Measurements from ENCODE around the gene SHISA9. TPM values are rescaled to one million over a fixed set of nuclear protein-coding genes. Genes with fewer than 3 reads are reported as not detected.

The SHISA9 gene
- total RNA-seq, 1 donor from 2014 or later, result 3.0 TPM

- H3K27ac Mint-ChIP-seq, result no peak overlapping the region
- H3K27me3 Mint-ChIP-seq, result peaks cover 8% of the 10 kb centered on the region
- H3K4me1 Mint-ChIP-seq (ENCODE audit: low read depth), result no peaks in the 10 kb centered on the region
- H3K36me3 Mint-ChIP-seq (ENCODE audit: insufficient read depth), result no peaks in the 10 kb centered on the region
- TF ChIP-seq, protein P1, sequence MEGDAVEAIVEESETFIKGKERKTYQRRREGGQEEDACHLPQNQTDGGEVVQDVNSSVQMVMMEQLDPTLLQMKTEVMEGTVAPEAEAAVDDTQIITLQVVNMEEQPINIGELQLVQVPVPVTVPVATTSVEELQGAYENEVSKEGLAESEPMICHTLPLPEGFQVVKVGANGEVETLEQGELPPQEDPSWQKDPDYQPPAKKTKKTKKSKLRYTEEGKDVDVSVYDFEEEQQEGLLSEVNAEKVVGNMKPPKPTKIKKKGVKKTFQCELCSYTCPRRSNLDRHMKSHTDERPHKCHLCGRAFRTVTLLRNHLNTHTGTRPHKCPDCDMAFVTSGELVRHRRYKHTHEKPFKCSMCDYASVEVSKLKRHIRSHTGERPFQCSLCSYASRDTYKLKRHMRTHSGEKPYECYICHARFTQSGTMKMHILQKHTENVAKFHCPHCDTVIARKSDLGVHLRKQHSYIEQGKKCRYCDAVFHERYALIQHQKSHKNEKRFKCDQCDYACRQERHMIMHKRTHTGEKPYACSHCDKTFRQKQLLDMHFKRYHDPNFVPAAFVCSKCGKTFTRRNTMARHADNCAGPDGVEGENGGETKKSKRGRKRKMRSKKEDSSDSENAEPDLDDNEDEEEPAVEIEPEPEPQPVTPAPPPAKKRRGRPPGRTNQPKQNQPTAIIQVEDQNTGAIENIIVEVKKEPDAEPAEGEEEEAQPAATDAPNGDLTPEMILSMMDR (IDR thresholded peaks at IDR 0.05; ENCODE audit: unreplicated experiment), result no peak
- H3K4me3 Mint-ChIP-seq (ENCODE audit: low read depth), result no peak overlapping the region
- DNase-seq (ENCODE audit: low spot score, unreplicated experiment), result no peak
- H3K9me3 Mint-ChIP-seq (ENCODE audit: low read depth), result no peaks in the 10 kb centered on the region
Measured at GRCh38 chr16:12881740-12882139, 19.7 kb upstream of the SHISA9 start.

DNA sequence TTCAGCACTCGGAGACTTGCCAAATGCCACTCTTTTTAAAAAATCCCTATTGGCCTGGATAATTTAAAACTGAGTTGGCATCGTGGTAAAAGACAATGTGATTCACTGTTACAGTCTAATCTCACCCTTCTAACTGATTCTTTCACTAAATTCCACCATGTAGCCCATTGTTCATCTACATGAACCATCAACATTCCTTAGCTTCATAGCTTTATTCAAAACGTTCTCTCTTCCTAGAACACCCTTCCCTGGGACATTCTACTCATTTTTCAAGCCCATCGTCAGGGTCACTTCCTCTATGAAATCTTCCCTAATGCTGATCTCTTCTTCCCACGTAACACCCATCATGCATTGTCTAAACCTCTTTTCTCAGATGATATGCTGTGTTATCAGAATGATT is 15.7 kb upstream of the SHISA9 start:
- H3K9me3 Mint-ChIP-seq (ENCODE audit: low read depth), result no peaks in the 10 kb centered on the region
- TF ChIP-seq, protein P1 (IDR thresholded peaks at IDR 0.05; ENCODE audit: unreplicated experiment), result no peak
- H3K36me3 Mint-ChIP-seq (ENCODE audit: insufficient read depth), result no peaks in the 10 kb centered on the region
- no peak overlapping the region for H3K4me3 Mint-ChIP-seq (ENCODE audit: low read depth)
- H3K27me3 Mint-ChIP-seq, result no peaks in the 10 kb centered on the region
- H3K27ac Mint-ChIP-seq, result no peak overlapping the region
- no peaks in the 10 kb centered on the region for H3K4me1 Mint-ChIP-seq (ENCODE audit: low read depth)
- DNase-seq (ENCODE audit: low spot score, unreplicated experiment), result no peak

DNA sequence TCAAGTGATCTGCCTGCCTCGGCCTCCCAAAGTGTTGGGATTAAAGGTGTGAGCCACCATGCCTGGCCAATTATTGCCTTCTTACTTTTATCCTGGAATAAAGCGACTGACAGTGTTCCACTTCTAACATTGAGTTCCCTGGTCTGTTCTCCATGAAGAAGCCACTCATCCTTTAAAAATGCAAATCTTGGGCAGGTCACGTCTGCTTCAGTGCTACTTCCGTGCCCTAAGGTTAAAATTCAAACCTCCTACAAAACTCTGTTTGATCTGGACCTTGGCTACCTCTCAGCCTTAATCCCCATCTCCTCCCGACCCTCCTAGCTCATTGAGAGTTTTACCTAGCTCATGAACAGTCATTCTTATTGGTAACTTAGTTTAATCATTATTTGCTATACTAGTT is 9.6 kb upstream of the SHISA9 start:
- Mint-ChIP-seq H3K4me1 (ENCODE audit: low read depth) (no peaks in the 10 kb centered on the region), H3K36me3 (ENCODE audit: insufficient read depth) (no peaks in the 10 kb centered on the region), H3K27ac (no peak overlapping the region), H3K9me3 (ENCODE audit: low read depth) (no peaks in the 10 kb centered on the region), H3K4me3 (ENCODE audit: low read depth) (no peak overlapping the region), H3K27me3 (peaks cover 23% of the 10 kb centered on the region)
- TF ChIP-seq, protein P1 (IDR thresholded peaks at IDR 0.05; ENCODE audit: unreplicated experiment), result no peak
- no peak for DNase-seq (ENCODE audit: low spot score, unreplicated experiment)

DNA sequence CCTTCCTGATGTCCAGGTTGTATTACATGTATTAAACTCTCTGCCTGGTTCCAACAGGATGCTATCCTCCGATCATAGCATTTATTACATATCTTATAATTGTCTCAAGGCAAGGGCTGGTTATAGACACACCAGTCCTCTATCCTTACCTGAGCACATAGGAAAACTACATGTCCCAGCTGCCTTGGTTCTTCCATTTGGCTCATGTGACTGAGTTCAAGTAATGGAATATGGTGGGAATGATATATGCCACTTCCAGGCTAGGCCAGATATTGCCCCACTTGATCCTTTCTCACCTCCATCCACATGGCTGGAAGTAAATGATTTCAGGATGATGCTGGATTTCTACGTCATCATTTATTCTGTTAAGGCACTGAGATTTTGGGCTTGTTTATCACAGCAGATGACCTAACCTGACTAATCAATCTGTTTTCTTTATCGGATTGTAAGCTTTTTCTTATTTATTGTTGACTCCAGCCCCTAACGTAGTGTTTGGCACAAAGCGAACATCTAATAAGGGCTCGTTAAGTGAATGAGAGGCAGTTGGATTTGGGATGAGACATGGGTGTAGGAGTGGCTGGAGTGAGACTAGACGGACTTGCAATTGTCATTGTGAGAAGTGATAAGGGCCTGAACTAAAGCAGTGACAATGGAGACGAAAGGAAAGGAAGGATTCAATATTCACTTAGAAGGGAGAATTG is 8.2 kb upstream of the SHISA9 start:
- no peaks in the 10 kb centered on the region for H3K36me3 Mint-ChIP-seq (ENCODE audit: insufficient read depth)

DNA sequence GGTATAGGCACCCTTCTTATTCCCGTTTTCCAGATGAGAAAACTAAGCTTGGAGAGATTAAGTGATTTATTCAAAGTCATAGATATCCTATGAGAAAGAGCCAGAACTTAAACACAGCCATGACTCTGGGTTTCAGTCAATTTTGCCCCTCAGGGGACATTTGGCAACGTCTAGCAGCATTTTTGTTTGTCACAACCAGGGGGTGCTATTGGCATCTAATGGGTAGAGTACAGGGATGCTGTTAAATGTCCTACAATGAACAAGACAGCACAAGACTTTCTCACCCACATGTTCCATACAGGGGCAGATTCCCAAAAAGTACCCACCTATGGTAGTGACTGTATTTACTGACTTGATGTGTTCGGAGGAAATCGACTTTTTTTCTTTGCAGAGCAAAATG is 4.8 kb upstream of the SHISA9 start:
- no peaks in the 10 kb centered on the region for H3K9me3 Mint-ChIP-seq (ENCODE audit: low read depth)
- TF ChIP-seq, protein P1 (IDR thresholded peaks at IDR 0.05; ENCODE audit: unreplicated experiment), result peak; percentile 62
- DNase-seq (ENCODE audit: low spot score, unreplicated experiment), result no peak
- H3K27me3 Mint-ChIP-seq, result peaks cover 57% of the 10 kb centered on the region
- peaks cover 8% of the 10 kb centered on the region for H3K4me1 Mint-ChIP-seq (ENCODE audit: low read depth)
- H3K36me3 Mint-ChIP-seq (ENCODE audit: insufficient read depth), result no peaks in the 10 kb centered on the region
- no peak overlapping the region for H3K4me3 Mint-ChIP-seq (ENCODE audit: low read depth)
- H3K27ac Mint-ChIP-seq, result no peak overlapping the region

More for the DNA sequence above, 8.2 kb upstream of the SHISA9 start:
- no peak for DNase-seq (ENCODE audit: low spot score, unreplicated experiment)
- no peaks in the 10 kb centered on the region for H3K9me3 Mint-ChIP-seq (ENCODE audit: low read depth)
- TF ChIP-seq, protein P1 (IDR thresholded peaks at IDR 0.05; ENCODE audit: unreplicated experiment), result no peak
- no peak overlapping the region for H3K4me3 Mint-ChIP-seq (ENCODE audit: low read depth)
- H3K27ac Mint-ChIP-seq, result no peak overlapping the region
- no peaks in the 10 kb centered on the region for H3K4me1 Mint-ChIP-seq (ENCODE audit: low read depth)
- peaks cover 31% of the 10 kb centered on the region for H3K27me3 Mint-ChIP-seq

Data from progenitor cell of endocrine pancreas (in vitro differentiated cells).